Testis (tissue), 3 donors: ENCODE data around the gene SQSTM1. TPM values are rescaled to one million over a fixed set of nuclear protein-coding genes. Genes with fewer than 3 reads are reported as not detected.

Experiments
- DNase-seq: peaks from one replicate; pipeline ENCODE4 v3.0.0-alpha.2; 2019
- H3K27ac ChIP-seq, 2 donors: fragments of 200-600 bp; sonication (generic); one replicate each; pipeline ENCODE4 v1.5.1; 2019
- H3K27me3 ChIP-seq: fragments of 200-600 bp; sonication (generic); one replicate; pipeline ENCODE4 v1.5.1; 2019
- H3K36me3 ChIP-seq: fragments of 200-600 bp; sonication (generic); one replicate; pipeline ENCODE4 v1.5.1; 2017; ENCODE audit warnings: low read depth; ENCODE audit errors: missing control alignments
- H3K4me1 ChIP-seq: fragments of 200-600 bp; sonication (generic); one replicate; pipeline ENCODE4 v1.5.1; 2019
- H3K4me3 ChIP-seq, 2 donors: fragments of 200-600 bp; sonication (generic); one replicate each; pipeline ENCODE4 v1.5.1; 2017 to 2019
- H3K9me3 ChIP-seq: fragments of 200-600 bp; sonication (generic); one replicate; pipeline ENCODE4 v1.5.1; 2017
- POLR2A ChIP-seq: fragments of 450-650 bp; IDR thresholded peaks from one replicate; pipeline ENCODE4 v1.6.1; 2017; ENCODE audit warnings: antibody characterized with exemption, mild to moderate bottlenecking, moderate library complexity
- WGBS, 2 donors: methylation state at CpG; one replicate each; pipeline ENCODE4 v1.1.5; 2018; 5-methylcytosine and 5-hydroxymethylcytosine counted together
- intact Hi-C: fragments of 100-400 bp; cut with DNase I; formaldehyde crosslinking; loops from one replicate; pipeline ENCODE4 v1.15.1; 2023; ENCODE audit warnings: low total_unique reads
- polyA plus RNA-seq: library from polyadenylated mRNA; stranded (reverse); fragments of 350-450 nt; fragmentation: Illumina TruSeq; extraction: RNeasy Lipid Tissue Mini Kit (QIAGEN cat#74804); gene quantifications from one replicate; pipeline ENCODE4 v1.2.3, GENCODE V29; 2014; ENCODE audit warnings: low read depth, low replicate concordance; ENCODE audit not compliant: insufficient read depth
- total RNA-seq, 2 donors: library from RNA; depleted of rRNA; stranded (reverse); fragments of >200 nt; gene quantifications; one replicate each; pipeline ENCODE4 v1.2.3, GENCODE V29; 2016
- TF ChIP-seq, protein P1 (sequence below), 3 experiments: fragments of 450-650 bp in 2 of 3; fragments of 200-600 bp in 1 of 3; sonication (generic) in 1 of 3; IDR thresholded peaks; one replicate each; pipeline ENCODE4 v1.5.1; 2016 to 2019; ENCODE audit warnings: antibody characterized with exemption in 3 of 3, mild to moderate bottlenecking in 2 of 3, moderate library complexity in 1 of 3

The SQSTM1 gene
- total and polyA plus RNA-seq, 3 donors from 2014 or later = 165 to 255 (median 192) TPM

DNA sequence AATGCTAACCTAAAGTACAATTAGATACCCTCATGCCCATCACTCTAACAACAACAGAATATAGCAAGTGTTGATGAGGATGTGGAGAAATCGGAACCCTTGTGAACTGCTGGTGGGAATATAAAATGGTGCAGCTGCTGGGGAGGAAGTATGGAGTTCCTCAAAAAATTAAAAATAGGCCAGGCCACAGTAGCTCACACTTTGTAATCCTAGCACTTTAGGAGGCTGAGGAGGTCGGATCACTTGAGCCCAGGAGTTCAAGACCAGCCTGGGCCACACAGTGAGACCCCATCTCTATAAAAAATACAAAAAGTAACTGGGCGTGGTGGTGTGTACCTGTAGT, 55.9 kb downstream of the SQSTM1 start:
- no peaks in the 10 kb centered on the region for H3K36me3 ChIP-seq

DNA sequence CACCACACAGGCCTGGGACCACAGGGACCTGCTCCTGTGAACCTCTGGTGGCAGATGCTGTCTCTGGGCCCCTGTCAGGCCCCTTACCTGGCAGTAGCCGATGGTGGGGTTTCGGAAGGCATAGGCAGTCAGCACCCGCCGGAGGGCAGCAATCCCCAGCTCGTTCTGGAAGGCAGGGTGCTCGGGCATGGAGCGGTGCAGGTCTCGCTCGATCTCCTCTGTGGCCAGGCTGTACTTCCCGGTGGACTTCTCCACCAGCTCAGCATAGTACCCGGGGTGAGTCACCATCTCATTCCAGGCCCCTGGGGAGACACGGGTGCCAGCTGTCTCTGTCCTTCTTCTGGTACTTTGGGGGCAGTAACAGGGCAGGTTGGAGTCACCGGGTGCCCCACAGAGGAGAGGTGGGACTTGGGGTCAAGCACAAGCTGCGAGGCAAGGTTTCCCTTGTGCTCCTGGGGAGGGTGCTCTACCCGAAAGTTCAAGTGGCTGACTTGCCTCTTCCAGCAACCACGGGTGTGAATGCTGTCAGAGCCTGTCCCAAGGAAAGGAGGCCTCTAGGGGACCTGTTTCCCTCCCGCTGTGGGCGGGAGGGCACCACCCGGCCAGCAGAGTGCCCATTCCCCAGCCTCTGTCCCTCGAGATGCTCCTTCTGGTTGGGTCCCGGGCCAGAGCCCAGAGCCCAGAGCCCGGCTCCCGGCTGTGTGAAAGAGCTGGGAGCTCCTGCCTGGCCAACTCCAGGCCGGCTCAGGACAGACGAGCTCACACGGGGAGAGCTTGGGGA, 57.7 kb downstream of the SQSTM1 start:
- H3K27ac ChIP-seq = no peak overlapping the region
- 95 to 96% methylated on average over 14 to 25 of the region's 26 CpGs for WGBS, 2 donors
- no peak for TF ChIP-seq POLR2A
- TF ChIP-seq, protein P1, sequence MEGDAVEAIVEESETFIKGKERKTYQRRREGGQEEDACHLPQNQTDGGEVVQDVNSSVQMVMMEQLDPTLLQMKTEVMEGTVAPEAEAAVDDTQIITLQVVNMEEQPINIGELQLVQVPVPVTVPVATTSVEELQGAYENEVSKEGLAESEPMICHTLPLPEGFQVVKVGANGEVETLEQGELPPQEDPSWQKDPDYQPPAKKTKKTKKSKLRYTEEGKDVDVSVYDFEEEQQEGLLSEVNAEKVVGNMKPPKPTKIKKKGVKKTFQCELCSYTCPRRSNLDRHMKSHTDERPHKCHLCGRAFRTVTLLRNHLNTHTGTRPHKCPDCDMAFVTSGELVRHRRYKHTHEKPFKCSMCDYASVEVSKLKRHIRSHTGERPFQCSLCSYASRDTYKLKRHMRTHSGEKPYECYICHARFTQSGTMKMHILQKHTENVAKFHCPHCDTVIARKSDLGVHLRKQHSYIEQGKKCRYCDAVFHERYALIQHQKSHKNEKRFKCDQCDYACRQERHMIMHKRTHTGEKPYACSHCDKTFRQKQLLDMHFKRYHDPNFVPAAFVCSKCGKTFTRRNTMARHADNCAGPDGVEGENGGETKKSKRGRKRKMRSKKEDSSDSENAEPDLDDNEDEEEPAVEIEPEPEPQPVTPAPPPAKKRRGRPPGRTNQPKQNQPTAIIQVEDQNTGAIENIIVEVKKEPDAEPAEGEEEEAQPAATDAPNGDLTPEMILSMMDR (IDR thresholded peaks at IDR 0.05) = no peak
- no peak overlapping the region for H3K4me3 ChIP-seq
- DNase-seq = no peak
- no peaks in the 10 kb centered on the region for H3K36me3 ChIP-seq
- intact Hi-C loops = no loop called here
- H3K9me3 ChIP-seq = no peaks in the 10 kb centered on the region
- H3K27me3 ChIP-seq = no peaks in the 10 kb centered on the region
- no peaks in the 10 kb centered on the region for H3K4me1 ChIP-seq

More for the DNA sequence above, 55.9 kb downstream of the SQSTM1 start:
- no peak for DNase-seq
- TF ChIP-seq, protein P1 (IDR thresholded peaks at IDR 0.05) = no peak
- TF ChIP-seq POLR2A = no peak
- H3K4me3 ChIP-seq = no peak overlapping the region
- H3K9me3 ChIP-seq = no peaks in the 10 kb centered on the region
- H3K4me1 ChIP-seq = no peaks in the 10 kb centered on the region
- H3K27ac ChIP-seq = no peak overlapping the region
- H3K27me3 ChIP-seq = no peaks in the 10 kb centered on the region
- intact Hi-C loops = no loop called here
- 75 to 80% methylated on average over 3 of the region's 3 CpGs for WGBS, 2 donors

GRCh38 chr5:179879003-179879689, 58.4 kb downstream of the SQSTM1 start:
- Histone ChIP-seq H3K27ac (no peak overlapping the region), H3K9me3 (no peaks in the 10 kb centered on the region), H3K36me3 (no peaks in the 10 kb centered on the region), H3K4me3 (no peak overlapping the region), H3K4me1 (no peaks in the 10 kb centered on the region), H3K27me3 (no peaks in the 10 kb centered on the region)
- WGBS, 2 donors = 84 to 90% methylated on average over 19 to 30 of the region's 31 CpGs
- intact Hi-C loops = no loop called here
- TF ChIP-seq, protein P1 (IDR thresholded peaks at IDR 0.05) = no peak
- TF ChIP-seq POLR2A = no peak
- no peak for DNase-seq

DNA sequence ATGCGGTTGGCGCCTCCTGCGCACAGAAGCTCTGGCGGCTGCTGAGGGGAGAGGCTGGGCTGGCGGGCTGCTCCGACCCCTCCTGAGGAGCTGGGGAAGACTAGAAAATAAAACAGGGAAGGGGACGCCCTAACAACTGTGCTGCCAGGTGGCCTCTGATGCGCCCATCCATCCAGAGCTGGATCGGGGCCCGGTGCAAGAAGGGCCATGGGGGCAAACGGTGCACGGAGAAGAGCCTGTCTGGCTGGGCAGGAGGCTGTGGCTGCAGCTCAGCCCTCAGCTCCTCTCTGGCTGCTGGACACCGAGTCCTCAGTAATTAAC, 58.9 kb downstream of the SQSTM1 start:
- DNase-seq = no peak
- Histone ChIP-seq H3K9me3 (no peaks in the 10 kb centered on the region), H3K4me3 (no peak overlapping the region), H3K36me3 (peaks cover under 1% of the 10 kb centered on the region), H3K27ac (no peak overlapping the region), H3K27me3 (no peaks in the 10 kb centered on the region), H3K4me1 (no peaks in the 10 kb centered on the region)
- TF ChIP-seq, protein P1 (IDR thresholded peaks at IDR 0.05) = no peak
- 82 to 97% methylated on average over 13 of the region's 13 CpGs for WGBS, 2 donors
- intact Hi-C loops = no loop called here
